BLaER1 treated with 17β-estradiol and CSF1 and Interleukin-3, amounts not matched to agents 10 nM and 100 nM (cell line): ENCODE data around the gene ABCB9.
"Not testable (repeated sequence)": the region's sequence is repeated elsewhere in the genome, so short reads cannot be mapped to it uniquely, and the experiment has no call there.

ENCODE experiments used
- H3K27ac ChIP-seq, 11 experiments: shearing (Covaris generic); formaldehyde crosslinking; 2 replicates each; pipeline ENCODE4 v1.8.1; 2022
- H3K27me3 ChIP-seq, 11 experiments: shearing (Covaris generic); formaldehyde crosslinking; 2 replicates each; pipeline ENCODE4 v1.8.1; 2022
- H3K36me3 ChIP-seq, 11 experiments: shearing (Covaris generic); formaldehyde crosslinking; 2 replicates each; pipeline ENCODE4 v1.8.1; 2022
- H3K4me1 ChIP-seq, 10 experiments: shearing (Covaris generic); formaldehyde crosslinking; 2 replicates each; pipeline ENCODE4 v1.8.1; 2022
- H3K4me2 ChIP-seq, 11 experiments: shearing (Covaris generic); formaldehyde crosslinking; 2 replicates each; pipeline ENCODE4 v1.8.1; 2022
- H3K4me3 ChIP-seq, 10 experiments: shearing (Covaris generic); formaldehyde crosslinking; 2 replicates each; pipeline ENCODE4 v1.8.1; 2022
- H3K9ac ChIP-seq, 11 experiments: shearing (Covaris generic); formaldehyde crosslinking; 2 replicates each; pipeline ENCODE4 v1.8.1; 2022
- H3K9me3 ChIP-seq, 11 experiments: shearing (Covaris generic); formaldehyde crosslinking; replicated peaks in 1 of 11; 2 replicates each; pipeline ENCODE4 v1.8.1; 2022
- H4K20me1 ChIP-seq, 11 experiments: shearing (Covaris generic); formaldehyde crosslinking; 2 replicates each; pipeline ENCODE4 v1.8.1; 2022
- Cebpa-rat ChIP-seq, 11 experiments: shearing (Covaris generic); IDR thresholded peaks; 2 replicates each; pipeline ENCODE4 v1.8.1; 2022

The ABCB9 gene

GRCh38 chr12:122921917-122922316 lies 44.3 kb downstream of the ABCB9 start:
- Histone ChIP-seq H3K4me1 (peaks cover 15 to 40% (median 28%) of the 10 kb centered on the region in 10 experiments), H3K27ac (no peak overlapping the region), H3K4me2 (peak overlapping the region in 7 of 11 experiments; percentile 8 to 48 (median 29); a peak in 7 of 22 replicates), H3K27me3 (no peaks in the 10 kb centered on the region), H3K9ac (no peak overlapping the region), H3K9me3 (peaks cover 0 to 8% (median 0%) of the 10 kb centered on the region in 11 experiments; a peak in 1 of 22 replicates), H3K4me3 (no peak overlapping the region), H4K20me1 (0 out of 22 replicates have a peak, but pooled peaks cover 0 to 4% (median 0%) of the 10 kb centered on the region in 11 experiments), H3K36me3 (no peaks in the 10 kb centered on the region; a peak in 1 of 22 replicates)
- no peak for TF ChIP-seq Cebpa-rat (IDR thresholded peaks at IDR 0.05)

GRCh38 chr12:122920687-122921086 lies 45.6 kb downstream of the ABCB9 start:
- H3K27me3 ChIP-seq: no peaks in the 10 kb centered on the region
- no peak overlapping the region for H3K9ac ChIP-seq
- H3K4me3 ChIP-seq: no peak overlapping the region
- H3K36me3 ChIP-seq: no peaks in the 10 kb centered on the region; a peak in 1 of 22 replicates
- H3K4me2 ChIP-seq: no peak overlapping the region
- H4K20me1 ChIP-seq: 0 out of 22 replicates have a peak, but pooled peaks cover 0 to 4% (median 0%) of the 10 kb centered on the region in 11 experiments
- peaks cover 20 to 40% (median 29%) of the 10 kb centered on the region in 10 experiments for H3K4me1 ChIP-seq
- no peak overlapping the region for H3K27ac ChIP-seq
- no peak for TF ChIP-seq Cebpa-rat (IDR thresholded peaks at IDR 0.05)
- peaks cover 0 to 8% (median 0%) of the 10 kb centered on the region in 11 experiments; a peak in 1 of 22 replicates for H3K9me3 ChIP-seq

GRCh38 chr12:122918827-122919226 lies 47.4 kb downstream of the ABCB9 start:
- H3K4me2 ChIP-seq: peak overlapping the region in 2 of 11 experiments; percentile 85 to 96; a peak in 5 of 22 replicates
- H3K4me3 ChIP-seq: no peak overlapping the region
- no peaks in the 10 kb centered on the region for H3K27me3 ChIP-seq
- TF ChIP-seq Cebpa-rat (IDR thresholded peaks at IDR 0.05): no peak
- H3K9me3 ChIP-seq: no peaks in the 10 kb centered on the region
- no peak overlapping the region for H3K9ac ChIP-seq
- H4K20me1 ChIP-seq: 0 out of 22 replicates have a peak, but pooled peaks cover 0 to 4% (median 0%) of the 10 kb centered on the region in 11 experiments
- no peaks in the 10 kb centered on the region for H3K36me3 ChIP-seq
- H3K27ac ChIP-seq: no peak overlapping the region
- peaks cover 20 to 40% (median 29%) of the 10 kb centered on the region in 10 experiments for H3K4me1 ChIP-seq

DNA sequence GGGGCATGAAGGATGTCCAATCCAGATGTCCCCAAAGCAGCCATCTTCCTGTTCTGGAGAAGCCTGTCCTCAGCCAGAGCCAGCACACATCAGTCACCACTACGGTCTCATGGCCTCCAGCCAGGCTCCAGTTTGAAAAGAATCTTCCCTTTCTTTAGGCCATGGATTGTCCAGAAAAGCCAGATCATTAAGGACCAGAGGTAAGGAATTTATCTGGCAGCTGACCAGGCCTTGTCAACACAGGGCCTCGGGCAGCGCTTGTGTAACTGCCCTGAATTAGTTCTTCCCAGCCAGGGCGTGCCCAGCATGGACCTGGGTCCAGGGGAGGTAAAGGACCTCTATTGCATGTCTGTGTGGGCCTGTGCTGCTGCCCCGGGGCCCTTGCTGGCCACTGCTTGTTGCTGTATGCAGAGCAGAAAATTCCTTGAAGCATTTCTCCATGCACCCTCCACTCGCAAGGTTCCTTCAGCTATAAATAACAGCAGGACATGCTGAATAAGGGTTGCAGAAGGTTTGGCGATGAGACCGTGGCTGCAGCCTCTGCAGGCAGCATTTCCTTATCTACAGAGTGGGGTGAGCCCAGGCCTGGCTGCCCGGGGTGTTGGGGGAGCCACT lies 48.6 kb downstream of the ABCB9 start:
- H3K9ac ChIP-seq: peak overlapping the region in 4 of 11 experiments; percentile 22 to 60 (median 51); a peak in 7 of 22 replicates
- peaks cover 20 to 42% (median 29%) of the 10 kb centered on the region in 10 experiments for H3K4me1 ChIP-seq
- no peak for TF ChIP-seq Cebpa-rat (IDR thresholded peaks at IDR 0.05)
- H4K20me1 ChIP-seq: 0 out of 22 replicates have a peak, but pooled peaks cover 0 to 4% (median 0%) of the 10 kb centered on the region in 11 experiments
- no peaks in the 10 kb centered on the region for H3K9me3 ChIP-seq
- no peaks in the 10 kb centered on the region for H3K36me3 ChIP-seq
- H3K27me3 ChIP-seq: no peaks in the 10 kb centered on the region
- peak overlapping the region; percentile 65 to 96 (median 78) for H3K4me2 ChIP-seq
- peak overlapping the region in 1 of 10 experiments; percentile 2; a peak in 1 of 20 replicates for H3K4me3 ChIP-seq
- peak overlapping the region in 5 of 11 experiments; percentile 9 to 58 (median 37); a peak in 8 of 22 replicates for H3K27ac ChIP-seq

- Histone ChIP-seq H3K36me3 (no peaks in the 10 kb centered on the region), H3K27me3 (no peaks in the 10 kb centered on the region), H3K9ac (peak overlapping the region in 4 of 11 experiments; percentile 11 to 48 (median 37); a peak in 8 of 22 replicates), H3K27ac (peak overlapping the region in 7 of 11 experiments; percentile 31 to 56 (median 48); a peak in 13 of 22 replicates), H3K4me3 (no peak overlapping the region; a peak in 1 of 20 replicates), H3K4me1 (peaks cover 4 to 41% (median 24%) of the 10 kb centered on the region in 10 experiments; a peak in 19 of 20 replicates), H4K20me1 (no peaks in the 10 kb centered on the region), H3K4me2 (peak overlapping the region; percentile 32 to 83 (median 77); a peak in 21 of 22 replicates), H3K9me3 (no peaks in the 10 kb centered on the region)
- TF ChIP-seq Cebpa-rat (IDR thresholded peaks at IDR 0.05): peak in 2 of 11 experiments; percentile 40 to 67; a peak in 3 of 22 replicates
These were observed 56.6 kb downstream of the ABCB9 start for GRCh38 chr12:122909442-122910288.

DNA sequence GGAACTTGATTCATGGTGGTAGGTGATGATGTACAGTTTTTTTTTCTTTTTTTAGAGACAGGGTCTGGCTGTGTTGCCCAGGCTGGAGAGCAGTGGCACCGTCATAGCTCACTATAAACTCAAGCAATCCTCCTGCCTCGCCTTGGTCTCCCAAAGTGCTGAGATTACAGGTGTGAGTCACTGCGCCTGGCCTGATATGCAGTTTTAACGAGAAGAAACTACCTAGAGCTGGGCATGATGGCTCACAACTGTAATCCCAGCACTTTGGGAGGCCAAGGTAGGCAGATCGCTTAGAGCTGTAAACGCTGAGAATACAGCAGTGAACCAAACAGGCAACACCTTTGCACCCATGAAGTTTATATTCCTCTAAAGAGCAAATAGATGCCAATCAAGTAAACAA lies 57.3 kb downstream of the ABCB9 start:
- no peaks in the 10 kb centered on the region for H4K20me1 ChIP-seq
- no peak overlapping the region for H3K9ac ChIP-seq
- H3K4me3 ChIP-seq: no peak overlapping the region
- H3K27me3 ChIP-seq: no peaks in the 10 kb centered on the region
- peaks cover 4 to 41% (median 26%) of the 10 kb centered on the region in 10 experiments; a peak in 19 of 20 replicates for H3K4me1 ChIP-seq
- H3K27ac ChIP-seq: no peak overlapping the region
- no peaks in the 10 kb centered on the region for H3K36me3 ChIP-seq
- H3K4me2 ChIP-seq: peak overlapping the region in 2 of 11 experiments; percentile 81 to 82; a peak in 1 of 22 replicates
- no peaks in the 10 kb centered on the region for H3K9me3 ChIP-seq
- TF ChIP-seq Cebpa-rat (IDR thresholded peaks at IDR 0.05): no peak

- not testable (repeated sequence) for H3K36me3 ChIP-seq, H3K27me3 ChIP-seq, H3K9ac ChIP-seq, H3K4me3 ChIP-seq, H4K20me1 ChIP-seq, H3K9me3 ChIP-seq
- H3K4me1 ChIP-seq: peaks cover 11 to 46% (median 40%) of the 10 kb centered on the region in 10 experiments; a peak in 19 of 20 replicates
- H3K4me2 ChIP-seq: peak overlapping the region in 1 of 11 experiments; percentile 12; a peak in 2 of 22 replicates
- H3K27ac ChIP-seq: 0 out of 22 replicates have a peak overlapping the region, but pooled peaks of 1 of the 11 experiments have one; percentile 29
These were observed 61.0 kb downstream of the ABCB9 start for GRCh38 chr12:122905258-122905657.

DNA sequence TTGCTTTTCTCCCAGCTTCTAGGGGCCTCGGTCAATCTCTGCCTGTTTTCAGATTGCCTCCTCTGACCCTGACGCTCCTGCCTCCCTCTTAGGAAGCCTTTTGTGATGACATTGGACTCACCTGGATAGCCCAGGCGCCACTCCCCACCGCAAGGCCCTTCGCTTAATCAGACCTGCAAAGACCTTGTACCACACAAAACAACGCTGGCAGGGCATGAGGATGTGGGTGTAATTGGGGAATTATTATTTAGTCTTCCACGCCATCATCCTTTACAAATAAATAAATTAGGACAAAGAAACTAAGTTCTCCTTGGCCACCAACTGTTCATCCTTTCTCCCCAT lies 62.6 kb downstream of the ABCB9 start:
- H3K4me2 ChIP-seq: peak overlapping the region in 8 of 11 experiments; percentile 22 to 38 (median 24); a peak in 12 of 22 replicates

More for the DNA sequence above, 62.6 kb downstream of the ABCB9 start:
- Histone ChIP-seq H3K4me1 (peaks cover 13 to 51% (median 44%) of the 10 kb centered on the region in 10 experiments), H3K4me3 (no peak overlapping the region), H4K20me1 (no peaks in the 10 kb centered on the region), H3K36me3 (no peaks in the 10 kb centered on the region), H3K9ac (peak overlapping the region in 1 of 11 experiments; percentile 11; a peak in 1 of 22 replicates), H3K27me3 (no peaks in the 10 kb centered on the region), H3K9me3 (no peaks in the 10 kb centered on the region), H3K27ac (no peak overlapping the region; a peak in 2 of 22 replicates)
- TF ChIP-seq Cebpa-rat (IDR thresholded peaks at IDR 0.05): no peak
